Endodermal cell (in vitro differentiated cells): Measurements from ENCODE around the gene PUS3. TPM values are rescaled to one million over a fixed set of nuclear protein-coding genes. Genes with fewer than 3 reads are reported as not detected.

Experiments used
- DNase-seq: peaks from one replicate; pipeline ENCODE4 v3.0.0-alpha.2; 2017
- H3K27ac ChIP-seq: 2 replicates; pipeline ENCODE4 v1.5.1; 2013; ENCODE audit warnings: mild to moderate bottlenecking, low read depth, low read length, moderate library complexity
- H3K27me3 ChIP-seq: 2 replicates; pipeline ENCODE4 v1.6.1; 2013; ENCODE audit warnings: mild to moderate bottlenecking, low read length, moderate library complexity; ENCODE audit not compliant: insufficient read depth, control insufficient read depth, poor library complexity, severe bottlenecking
- H3K36me3 ChIP-seq: 2 replicates; pipeline ENCODE4 v1.7.0; 2013; ENCODE audit warnings: mild to moderate bottlenecking, low read length, moderate library complexity; ENCODE audit not compliant: control insufficient read depth, insufficient read depth
- H3K4me1 ChIP-seq: one replicate; pipeline ENCODE4 v1.7.0; 2013; ENCODE audit warnings: low read length; ENCODE audit not compliant: control insufficient read depth, insufficient read depth
- H3K4me3 ChIP-seq: 2 replicates; pipeline ENCODE4 v1.5.1; 2013; ENCODE audit warnings: mild to moderate bottlenecking, low read length, moderate library complexity
- H3K9ac ChIP-seq: 2 replicates; pipeline ENCODE4 v1.6.1; 2013; ENCODE audit warnings: mild to moderate bottlenecking, low read length, moderate library complexity; ENCODE audit not compliant: poor library complexity, severe bottlenecking; ENCODE audit errors: extremely low read depth
- H3K9me3 ChIP-seq: 2 replicates; pipeline ENCODE4 v1.6.1; 2013; ENCODE audit warnings: mild to moderate bottlenecking, low read length, moderate library complexity; ENCODE audit not compliant: control insufficient read depth
- H3K27ac Mint-ChIP-seq: 2 replicates; pipeline ENCODE4 v1.8.0; 2020; ENCODE audit warnings: mixed read lengths
- H3K27me3 Mint-ChIP-seq: 2 replicates; pipeline ENCODE4 v1.8.0; 2021; ENCODE audit warnings: mild to moderate bottlenecking, mixed read lengths; ENCODE audit not compliant: insufficient read depth
- H3K36me3 Mint-ChIP-seq: 2 replicates; pipeline ENCODE4 v1.8.0; 2020; ENCODE audit warnings: low read depth, mixed read lengths
- H3K4me1 Mint-ChIP-seq: 2 replicates; pipeline ENCODE4 v1.8.0; 2020; ENCODE audit warnings: mixed read lengths
- H3K4me3 Mint-ChIP-seq: 2 replicates; pipeline ENCODE4 v1.8.0; 2020; ENCODE audit warnings: mild to moderate bottlenecking, moderate library complexity, mixed read lengths
- H3K9me3 Mint-ChIP-seq: 2 replicates; pipeline ENCODE4 v1.8.0; 2020; ENCODE audit warnings: mild to moderate bottlenecking, mixed read lengths
- CTCF ChIP-seq: fragments of 200-600 bp; sonication (generic); conservative IDR thresholded peaks from 2 replicates; pipeline ENCODE4 v1.5.0; 2021; ENCODE audit warnings: antibody characterized with exemption, mild to moderate bottlenecking
- WGBS, 2 experiments: methylation state at CpG; one replicate each; pipeline versions ENCODE4 v1.1.5 to v1.1.7; 2013; ENCODE audit warnings: missing lambda C conversion rate in 2 of 2, mixed read lengths in 1 of 2; ENCODE audit not compliant: insufficient coverage in 1 of 2, insufficient read length in 1 of 2; 5-methylcytosine and 5-hydroxymethylcytosine counted together
- total RNA-seq, 2 donors: library from RNA; stranded (reverse); fragmentation: NEBNext Ultra II Directional in 1 of 2; extraction: Animal tissue kit (Norgen Biotek cat#: 25700) in 1 of 2; gene quantifications; 2 replicates in 1 of 2; 3 replicates in 1 of 2; pipeline ENCODE4 v1.2.1, GENCODE V29; 2021

PUS3 gene
- total RNA-seq, 2 donors from 2014 or later: 12.6 to 13.7 TPM

- Mint-ChIP-seq H3K27me3 (no peaks in the 10 kb centered on the region), H3K4me3 (no peak overlapping the region), H3K9me3 (no peaks in the 10 kb centered on the region), H3K36me3 (no peaks in the 10 kb centered on the region), H3K27ac (no peak overlapping the region), H3K4me1 (peaks cover 20% of the 10 kb centered on the region)
- Histone ChIP-seq H3K36me3 (no peaks in the 10 kb centered on the region), H3K9me3 (no peaks in the 10 kb centered on the region), H3K27ac (no peak overlapping the region), H3K27me3 (peaks cover 8% of the 10 kb centered on the region), H3K4me1 (no peaks in the 10 kb centered on the region), H3K4me3 (no peak overlapping the region), H3K9ac (no peak overlapping the region)
- DNase-seq: no peak
- no peak for TF ChIP-seq CTCF
- 83 to 88% methylated on average over 8 to 13 of the region's 13 CpGs for WGBS, 2 experiments
These were observed 41.5 kb upstream of the PUS3 start for GRCh38 chr11:125944350-125945010.

- Histone ChIP-seq H3K9ac (no peak overlapping the region), H3K4me1 (peaks cover 6% of the 10 kb centered on the region), H3K9me3 (no peaks in the 10 kb centered on the region), H3K27me3 (peaks cover 8% of the 10 kb centered on the region), H3K36me3 (no peaks in the 10 kb centered on the region), H3K27ac (no peak overlapping the region), H3K4me3 (no peak overlapping the region)
- Mint-ChIP-seq H3K36me3 (no peaks in the 10 kb centered on the region), H3K9me3 (no peaks in the 10 kb centered on the region), H3K4me3 (no peak overlapping the region), H3K27ac (no peak overlapping the region), H3K27me3 (no peaks in the 10 kb centered on the region), H3K4me1 (peaks cover 25% of the 10 kb centered on the region)
- WGBS, 2 experiments: 83 to 93% methylated on average over 7 to 9 of the region's 9 CpGs
- no peak for TF ChIP-seq CTCF
- DNase-seq: no peak
These were observed 40.8 kb upstream of the PUS3 start for GRCh38 chr11:125943661-125944349.

- Histone ChIP-seq H3K4me1 (peaks cover 6% of the 10 kb centered on the region), H3K4me3 (no peak overlapping the region), H3K9ac (no peak overlapping the region), H3K36me3 (no peaks in the 10 kb centered on the region), H3K27ac (no peak overlapping the region), H3K27me3 (peaks cover 8% of the 10 kb centered on the region), H3K9me3 (no peaks in the 10 kb centered on the region)
- Mint-ChIP-seq H3K4me3 (no peak overlapping the region), H3K36me3 (no peaks in the 10 kb centered on the region), H3K9me3 (no peaks in the 10 kb centered on the region), H3K27ac (no peak overlapping the region), H3K4me1 (peaks cover 32% of the 10 kb centered on the region), H3K27me3 (no peaks in the 10 kb centered on the region)
- TF ChIP-seq CTCF: no peak
- WGBS, 2 experiments: 92 to 100% methylated on average over 7 to 12 of the region's 12 CpGs
- DNase-seq: no peak
These were observed 39.9 kb upstream of the PUS3 start for GRCh38 chr11:125942771-125943428.
